H1 (cell line): ENCODE data around the gene SLC27A5.

Experiments used
- ATF3 ChIP-seq: IDR thresholded peaks from 2 replicates; pipeline ENCODE4 v1.6.1; 2011; ENCODE audit warnings: low read depth, mild to moderate bottlenecking, low read length; ENCODE audit not compliant: insufficient read depth
- CTCF ChIP-seq, 3 experiments: IDR thresholded peaks; 1 replicate in 2 of 3; 2 replicates in 1 of 3; pipeline versions ENCODE4 v1.5.1 to v1.6.1; 2011; ENCODE audit warnings: low read length in 3 of 3, mild to moderate bottlenecking in 3 of 3, inconsistent platforms in 2 of 3, low read depth in 1 of 3, moderate library complexity in 1 of 3; ENCODE audit not compliant: insufficient read depth in 1 of 3; ENCODE audit errors: control extremely low read depth in 1 of 3
- EP300 ChIP-seq, 2 experiments: IDR thresholded peaks; 1 replicate in 1 of 2; 2 replicates in 1 of 2; pipeline ENCODE4 v1.6.1; 2011 to 2012; ENCODE audit warnings: low read depth in 2 of 2, low read length in 2 of 2, mild to moderate bottlenecking in 2 of 2, borderline replicate concordance in 1 of 2, inconsistent platforms in 1 of 2, moderate library complexity in 1 of 2
- FOSL1 ChIP-seq: IDR thresholded peaks from 2 replicates; pipeline ENCODE4 v1.6.1; 2011; ENCODE audit warnings: mild to moderate bottlenecking, low read depth, low read length, moderate library complexity; ENCODE audit not compliant: insufficient read depth
- HDAC2 ChIP-seq, 2 experiments: fragments of 300-600 bp in 1 of 2; sonication (generic) in 1 of 2; IDR thresholded peaks; 2 replicates each; pipeline ENCODE4 v1.6.1; 2011 to 2012; ENCODE audit warnings: low read depth in 2 of 2, low read length in 2 of 2, mild to moderate bottlenecking in 2 of 2, moderate library complexity in 2 of 2, borderline replicate concordance in 1 of 2, inconsistent platforms in 1 of 2
- HDAC6 ChIP-seq: IDR thresholded peaks from one replicate; pipeline ENCODE4 v1.7.1; 2012; ENCODE audit warnings: low read depth, mild to moderate bottlenecking, inconsistent platforms, low read length, moderate library complexity
- MAX ChIP-seq: IDR thresholded peaks from 2 replicates; pipeline ENCODE4 v1.6.1; 2012; ENCODE audit warnings: inconsistent platforms
- RAD21 ChIP-seq, 2 experiments: IDR thresholded peaks in 1 of 2; conservative IDR thresholded peaks in 1 of 2; 2 replicates each; pipeline ENCODE4 v1.6.1; 2011; ENCODE audit warnings: low read depth in 2 of 2, low read length in 2 of 2, improper control_type of control experiment in 1 of 2, inconsistent platforms in 1 of 2, mild to moderate bottlenecking in 1 of 2, moderate library complexity in 1 of 2
- SP1 ChIP-seq: IDR thresholded peaks from 2 replicates; pipeline ENCODE4 v1.6.1; 2011; ENCODE audit warnings: low read depth, low read length
- TBP ChIP-seq: IDR thresholded peaks from 2 replicates; pipeline ENCODE4 v1.6.1; 2011; ENCODE audit warnings: low read depth, low read length, improper control_type of control experiment

- no peak for TF ChIP-seq TBP
- no peak for TF ChIP-seq ATF3
- TF ChIP-seq EP300 (IDR thresholded peaks at IDR 0.05; ENCODE audit: borderline replicate concordance in 1 of 2, low read depth in 2 of 2, low read length in 2 of 2): no peak
- TF ChIP-seq FOSL1: no peak
- no peak for TF ChIP-seq SP1
- TF ChIP-seq CTCF (IDR thresholded peaks at IDR 0.05; ENCODE audit: control extremely low read depth in 1 of 3, insufficient read depth in 1 of 3, low read depth in 1 of 3, low read length in 3 of 3): no peak
- TF ChIP-seq MAX: no peak
- no peak for TF ChIP-seq RAD21 (IDR thresholded peaks at IDR 0.05 in 1 of 2, conservative IDR thresholded peaks at IDR 0.05 in 1 of 2; ENCODE audit: low read depth in 2 of 2, low read length in 2 of 2)
- TF ChIP-seq HDAC6: no peak
- no peak for TF ChIP-seq HDAC2 (IDR thresholded peaks at IDR 0.05; ENCODE audit: borderline replicate concordance in 1 of 2, low read depth in 2 of 2, low read length in 2 of 2)
Measured at GRCh38 chr19:58531034-58531840, 19.4 kb upstream of the SLC27A5 start.
